Parathyroid adenoma (tissue), 2 donors: ENCODE measurements around the gene WEE2.

ENCODE experiments used
- H2AFZ ChIP-seq: fragments of 300-600 bp; sonication (generic); one replicate; pipeline ENCODE4 v1.7.0; 2017; ENCODE audit warnings: antibody characterized with exemption, mild to moderate bottlenecking
- H3K27ac ChIP-seq: fragments of 300-600 bp; sonication (generic); one replicate; pipeline ENCODE4 v1.7.0; 2017
- H3K27me3 ChIP-seq: fragments of 300-600 bp; sonication (generic); one replicate; pipeline ENCODE4 v1.7.0; 2017; ENCODE audit warnings: low read length; ENCODE audit not compliant: control insufficient read depth, insufficient read depth
- H3K36me3 ChIP-seq: fragments of 300-600 bp; sonication (generic); one replicate; pipeline ENCODE4 v1.7.0; 2017; ENCODE audit warnings: low read length; ENCODE audit not compliant: control insufficient read depth, insufficient read depth
- H3K4me1 ChIP-seq: fragments of 300-600 bp; sonication (generic); one replicate; pipeline ENCODE4 v1.7.0; 2017; ENCODE audit warnings: control low read depth
- H3K4me2 ChIP-seq: fragments of 300-600 bp; sonication (generic); one replicate; pipeline ENCODE4 v1.7.0; 2017; ENCODE audit warnings: low read length
- H3K4me3 ChIP-seq: fragments of 300-600 bp; sonication (generic); one replicate; pipeline ENCODE4 v1.7.0; 2017; ENCODE audit warnings: low read depth, low read length
- H3K79me2 ChIP-seq: fragments of 300-600 bp; sonication (generic); one replicate; pipeline ENCODE4 v1.7.0; 2017; ENCODE audit warnings: control low read depth
- H3K9ac ChIP-seq: fragments of 300-600 bp; sonication (generic); one replicate; pipeline ENCODE4 v1.7.0; 2017; ENCODE audit warnings: mild to moderate bottlenecking
- H3K9me3 ChIP-seq: fragments of 300-600 bp; sonication (generic); one replicate; pipeline ENCODE4 v1.7.0; 2017; ENCODE audit warnings: low read length; ENCODE audit not compliant: control insufficient read depth
- TF ChIP-seq, protein P1 (sequence below): fragments of 300-600 bp; sonication (generic); IDR thresholded peaks from one replicate; pipeline ENCODE4 v1.7.0; 2017; ENCODE audit warnings: antibody characterized with exemption, mild to moderate bottlenecking
- donor health status: primary hyperparathyroidism.

Gene WEE2

DNA sequence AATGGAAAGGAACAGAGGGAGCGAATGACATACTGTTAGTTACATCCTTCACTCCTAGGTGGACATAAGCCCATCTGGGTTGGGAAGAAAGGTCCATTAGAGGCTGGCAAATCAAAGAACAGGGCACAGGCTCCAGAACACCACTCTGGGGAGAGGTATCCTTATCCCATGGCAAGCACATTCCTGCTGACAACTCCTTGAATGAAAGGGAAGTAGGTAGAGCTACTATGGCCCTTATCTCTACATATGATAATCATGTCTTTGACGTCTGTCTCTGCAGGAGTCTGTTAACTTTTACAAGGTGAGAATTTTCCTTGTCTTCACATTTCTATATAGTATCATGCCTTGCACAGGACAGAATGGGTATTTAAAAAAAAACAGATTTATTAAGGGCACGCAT lies 16.6 kb upstream of the WEE2 start:
- peaks cover 15% of the 10 kb centered on the region for H3K79me2 ChIP-seq
- H2AFZ ChIP-seq = no peak overlapping the region
- no peak overlapping the region for H3K4me3 ChIP-seq
- TF ChIP-seq, protein P1, sequence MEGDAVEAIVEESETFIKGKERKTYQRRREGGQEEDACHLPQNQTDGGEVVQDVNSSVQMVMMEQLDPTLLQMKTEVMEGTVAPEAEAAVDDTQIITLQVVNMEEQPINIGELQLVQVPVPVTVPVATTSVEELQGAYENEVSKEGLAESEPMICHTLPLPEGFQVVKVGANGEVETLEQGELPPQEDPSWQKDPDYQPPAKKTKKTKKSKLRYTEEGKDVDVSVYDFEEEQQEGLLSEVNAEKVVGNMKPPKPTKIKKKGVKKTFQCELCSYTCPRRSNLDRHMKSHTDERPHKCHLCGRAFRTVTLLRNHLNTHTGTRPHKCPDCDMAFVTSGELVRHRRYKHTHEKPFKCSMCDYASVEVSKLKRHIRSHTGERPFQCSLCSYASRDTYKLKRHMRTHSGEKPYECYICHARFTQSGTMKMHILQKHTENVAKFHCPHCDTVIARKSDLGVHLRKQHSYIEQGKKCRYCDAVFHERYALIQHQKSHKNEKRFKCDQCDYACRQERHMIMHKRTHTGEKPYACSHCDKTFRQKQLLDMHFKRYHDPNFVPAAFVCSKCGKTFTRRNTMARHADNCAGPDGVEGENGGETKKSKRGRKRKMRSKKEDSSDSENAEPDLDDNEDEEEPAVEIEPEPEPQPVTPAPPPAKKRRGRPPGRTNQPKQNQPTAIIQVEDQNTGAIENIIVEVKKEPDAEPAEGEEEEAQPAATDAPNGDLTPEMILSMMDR = no peak
- H3K4me1 ChIP-seq = peaks cover 21% of the 10 kb centered on the region
- no peak overlapping the region for H3K4me2 ChIP-seq
- H3K36me3 ChIP-seq = no peaks in the 10 kb centered on the region
- no peaks in the 10 kb centered on the region for H3K27me3 ChIP-seq
- no peak overlapping the region for H3K9ac ChIP-seq
- H3K9me3 ChIP-seq = no peaks in the 10 kb centered on the region
- H3K27ac ChIP-seq = no peak overlapping the region

DNA sequence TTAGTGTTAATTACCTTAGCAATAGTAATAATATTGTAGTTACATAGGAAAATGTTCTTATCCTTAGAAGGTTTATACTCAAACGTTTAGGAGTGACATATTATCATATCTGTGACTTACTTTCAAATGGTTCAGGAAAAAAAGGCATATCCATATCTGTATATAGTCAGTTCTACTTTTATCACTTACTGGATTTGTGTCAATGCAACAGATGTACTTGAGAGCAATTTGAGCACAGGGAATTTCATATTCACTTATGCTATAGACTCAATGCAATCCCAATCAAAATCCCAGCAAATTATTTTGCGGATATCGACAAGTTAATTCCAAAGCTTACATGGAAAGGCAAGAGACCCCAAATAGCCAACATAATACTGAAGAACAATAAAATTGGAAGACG lies 16.2 kb upstream of the WEE2 start:
- Histone ChIP-seq H3K36me3 (no peaks in the 10 kb centered on the region), H3K9me3 (no peaks in the 10 kb centered on the region), H3K27me3 (no peaks in the 10 kb centered on the region), H3K4me3 (no peak overlapping the region), H3K79me2 (peaks cover 15% of the 10 kb centered on the region), H3K4me1 (peaks cover 19% of the 10 kb centered on the region), H3K9ac (no peak overlapping the region), H3K27ac (no peak overlapping the region), H3K4me2 (no peak overlapping the region), H2AFZ (no peak overlapping the region)
- TF ChIP-seq, protein P1 = no peak

DNA sequence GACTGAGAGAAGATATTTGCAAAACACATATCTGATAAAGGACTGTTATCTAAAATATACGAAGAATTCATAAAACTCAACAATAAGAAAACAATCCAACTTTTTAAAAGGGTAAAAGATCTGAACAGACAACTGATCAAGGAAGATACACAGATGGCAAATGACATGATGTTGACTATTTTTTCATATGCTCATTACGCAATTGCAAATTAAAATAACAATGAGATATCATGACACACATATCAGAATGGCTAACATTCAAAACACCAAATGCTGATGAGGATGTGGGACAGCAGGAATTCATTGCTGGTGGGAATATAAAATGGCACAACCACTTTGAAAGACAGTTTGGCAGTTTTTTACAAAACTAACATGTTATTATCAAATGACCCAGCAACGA lies 15.1 kb upstream of the WEE2 start:
- no peaks in the 10 kb centered on the region for H3K9me3 ChIP-seq
- H3K9ac ChIP-seq = no peak overlapping the region
- H2AFZ ChIP-seq = no peak overlapping the region
- no peak overlapping the region for H3K4me2 ChIP-seq
- peaks cover 16% of the 10 kb centered on the region for H3K4me1 ChIP-seq
- TF ChIP-seq, protein P1 = no peak
- no peaks in the 10 kb centered on the region for H3K27me3 ChIP-seq
- H3K27ac ChIP-seq = no peak overlapping the region
- H3K79me2 ChIP-seq = peaks cover 15% of the 10 kb centered on the region
- no peak overlapping the region for H3K4me3 ChIP-seq
- H3K36me3 ChIP-seq = no peaks in the 10 kb centered on the region

DNA sequence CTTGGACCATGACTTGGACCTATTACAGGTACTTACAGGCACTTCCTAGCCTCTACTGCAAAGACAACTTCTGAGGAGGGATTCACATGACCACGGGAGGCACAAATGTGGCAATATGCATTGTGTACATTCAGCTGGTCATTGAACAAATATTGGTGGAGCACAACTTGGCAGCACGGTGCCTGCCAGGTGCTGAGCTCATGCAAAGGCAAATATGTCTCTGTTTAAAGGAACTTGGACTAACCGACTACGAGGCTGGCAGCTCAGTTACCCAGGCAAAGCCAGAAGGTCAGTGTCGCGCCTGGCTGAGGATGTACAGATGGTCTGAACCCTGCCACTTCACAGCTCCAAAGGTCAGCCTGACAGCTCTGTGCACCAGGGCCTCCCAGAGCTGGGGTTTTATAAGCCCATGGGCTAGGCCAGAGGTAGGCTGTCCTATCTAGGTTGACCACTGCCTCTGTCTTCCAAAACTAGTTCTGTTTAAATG lies 12.3 kb upstream of the WEE2 start:
- no peaks in the 10 kb centered on the region for H3K36me3 ChIP-seq
- no peak overlapping the region for H3K27ac ChIP-seq
- peaks cover 25% of the 10 kb centered on the region for H3K4me1 ChIP-seq
- no peaks in the 10 kb centered on the region for H3K27me3 ChIP-seq
- H3K4me2 ChIP-seq = no peak overlapping the region
- H3K79me2 ChIP-seq = peaks cover 15% of the 10 kb centered on the region
- H2AFZ ChIP-seq = no peak overlapping the region
- H3K9ac ChIP-seq = no peak overlapping the region
- H3K4me3 ChIP-seq = no peak overlapping the region
- TF ChIP-seq, protein P1 = no peak
- no peaks in the 10 kb centered on the region for H3K9me3 ChIP-seq

DNA sequence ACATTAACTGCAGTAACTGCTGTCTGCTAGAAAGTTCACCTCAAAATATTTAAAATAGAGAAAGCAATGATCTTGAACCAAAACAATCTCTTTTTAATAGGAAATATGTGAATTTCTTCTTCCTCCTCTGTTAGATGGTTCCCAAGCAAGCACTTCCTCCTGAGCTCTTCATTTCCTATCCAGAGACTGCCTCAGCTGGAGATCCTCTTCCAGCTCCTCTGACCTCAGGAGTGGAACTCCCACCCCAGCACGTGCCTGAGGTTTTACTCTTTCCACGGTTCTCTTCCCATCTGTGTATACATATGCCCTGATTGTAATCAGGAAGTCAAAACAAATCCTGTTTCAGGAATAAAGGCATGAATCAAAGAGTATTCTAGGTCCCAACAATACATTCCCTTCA lies 11.8 kb upstream of the WEE2 start:
- H3K9ac ChIP-seq = no peak overlapping the region
- no peaks in the 10 kb centered on the region for H3K9me3 ChIP-seq
- H3K36me3 ChIP-seq = no peaks in the 10 kb centered on the region
- H3K27ac ChIP-seq = no peak overlapping the region
- no peak overlapping the region for H3K4me2 ChIP-seq
- no peak overlapping the region for H3K4me3 ChIP-seq
- H3K79me2 ChIP-seq = peaks cover 10% of the 10 kb centered on the region
- no peaks in the 10 kb centered on the region for H3K27me3 ChIP-seq
- no peak overlapping the region for H2AFZ ChIP-seq
- H3K4me1 ChIP-seq = peaks cover 25% of the 10 kb centered on the region
- TF ChIP-seq, protein P1 = no peak
